NCI-H1092 (cell line): Measurements from ENCODE around the gene SAA1.
"Not testable (repeated sequence)": the region's sequence is repeated elsewhere in the genome, so short reads cannot be mapped to it uniquely, and the experiment has no call there.

Source experiments
- DNase-seq: peaks from one replicate; lab custom pipeline; 2025; lab: John Stamatoyannopoulos, UW

The SAA1 gene

GRCh38 chr11:18265949-18266348 is at the start of gene SAA1:
SAA1 (plus strand) TSS chr11:18266264; CDS start chr11:18266888, 624 bp downstream.
- no peak for DNase-seq

DNA sequence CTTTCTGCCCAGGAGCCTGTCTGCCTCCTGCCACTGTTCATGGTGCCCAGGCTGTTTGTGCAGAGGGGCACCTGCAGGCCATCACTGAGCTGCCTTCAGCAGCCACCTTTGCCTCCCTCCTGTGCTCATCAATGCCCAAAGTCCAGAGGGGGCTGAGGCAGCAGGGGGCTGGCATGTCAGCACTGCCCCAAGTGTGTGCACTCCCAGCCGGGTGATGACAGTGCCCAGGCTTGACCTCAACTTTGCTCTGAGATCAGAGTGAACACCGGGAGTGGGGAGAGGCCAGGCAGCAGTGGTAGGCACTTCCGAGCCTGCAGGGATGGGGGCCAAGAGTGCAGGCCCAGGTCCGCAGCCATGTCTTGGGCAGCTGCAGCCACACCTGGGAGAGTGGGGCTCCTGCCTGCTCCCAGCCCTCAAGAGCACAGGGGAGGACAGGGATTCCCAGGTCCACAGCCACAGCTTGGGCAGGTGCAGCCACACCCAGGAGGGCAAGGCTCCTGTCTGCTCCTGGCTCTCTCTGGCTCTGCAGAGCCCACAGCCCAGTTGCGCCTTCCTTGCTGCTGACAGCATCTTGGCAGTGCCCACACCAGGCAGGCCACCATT is 44.7 kb upstream of the SAA1 start:
- DNase-seq = no peak

GRCh38 chr11:18222814-18223421 is 43.1 kb upstream of the SAA1 start:
- no peak for DNase-seq

DNA sequence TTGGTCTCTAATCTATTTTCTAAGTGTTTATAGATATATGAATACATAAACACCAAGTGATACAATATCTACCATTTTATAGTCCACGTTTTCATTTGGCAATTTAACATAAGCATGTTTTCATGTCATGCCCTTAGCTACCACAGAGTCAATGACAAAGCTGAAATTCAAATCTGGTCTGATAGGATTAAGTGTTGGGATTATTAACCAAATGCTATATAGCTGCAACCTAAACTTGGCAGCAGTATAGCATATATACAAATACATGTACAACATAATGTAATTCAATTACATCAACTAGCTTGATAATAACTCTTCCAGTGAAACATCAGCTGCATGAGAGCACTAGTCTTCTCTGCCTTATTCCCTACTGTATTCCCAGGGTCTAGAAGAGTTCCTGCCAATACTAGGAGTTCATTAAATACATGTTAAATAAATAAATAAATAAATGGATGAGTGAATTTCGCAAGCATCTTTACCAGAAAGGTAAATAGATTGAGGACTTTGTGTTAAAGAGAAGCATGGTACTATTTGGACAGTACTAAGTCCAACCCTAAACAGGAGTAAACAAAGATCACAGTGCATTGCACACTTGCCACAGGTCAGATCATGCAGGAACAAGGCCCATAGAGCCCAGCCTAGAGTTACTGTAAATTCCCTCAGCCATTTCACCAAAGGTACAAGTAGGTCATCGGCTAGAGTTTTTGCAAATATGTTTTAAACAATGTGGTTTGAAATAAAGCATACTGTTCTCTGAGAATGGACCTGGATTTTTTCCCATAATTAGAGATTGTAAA is 42.3 kb upstream of the SAA1 start:
- no peak for DNase-seq

DNA sequence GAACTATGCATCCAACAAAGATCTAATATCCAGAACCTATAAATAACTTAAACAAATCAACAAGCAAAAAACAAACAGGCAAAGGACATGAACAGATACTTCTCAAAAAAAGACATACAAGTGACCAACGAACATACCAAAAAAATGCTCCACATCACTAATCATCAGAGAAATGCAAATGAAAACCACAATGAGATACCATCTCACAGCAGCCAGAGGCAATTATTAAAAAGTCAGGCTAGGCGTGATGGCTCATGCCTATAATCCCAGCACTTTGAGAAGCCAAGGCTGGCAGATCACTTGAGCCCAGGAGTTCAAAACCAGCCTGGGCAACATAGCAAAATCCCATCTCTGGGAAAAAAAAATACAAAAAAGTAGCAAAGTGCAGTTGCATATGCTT is 40.2 kb upstream of the SAA1 start:
- DNase-seq = no peak

- no peak for DNase-seq
These were observed 36.6 kb upstream of the SAA1 start for GRCh38 chr11:18229501-18229900.

GRCh38 chr11:18230859-18231258 is 35.2 kb upstream of the SAA1 start:
- no peak for DNase-seq

DNA sequence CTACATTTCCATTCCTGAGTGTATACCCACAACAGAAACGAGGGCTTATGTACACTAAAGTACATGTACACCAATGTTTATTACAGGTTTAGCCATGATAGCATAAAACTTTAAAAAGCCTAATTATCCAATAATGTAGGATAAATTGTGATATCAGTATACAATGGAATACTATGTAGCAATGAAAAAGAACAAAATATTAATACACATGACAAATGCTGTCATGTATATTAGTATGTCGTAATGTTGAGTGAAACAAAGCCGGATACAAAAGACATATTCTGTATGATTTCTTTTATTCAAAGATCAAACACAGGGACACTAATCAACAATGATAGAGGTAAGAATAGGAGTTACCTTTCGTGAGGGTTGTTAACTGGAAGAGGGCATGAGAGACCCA is 32.2 kb upstream of the SAA1 start:
- DNase-seq = no peak

GRCh38 chr11:18235394-18236334 is 30.4 kb upstream of the SAA1 start:
- DNase-seq = no peak

DNA sequence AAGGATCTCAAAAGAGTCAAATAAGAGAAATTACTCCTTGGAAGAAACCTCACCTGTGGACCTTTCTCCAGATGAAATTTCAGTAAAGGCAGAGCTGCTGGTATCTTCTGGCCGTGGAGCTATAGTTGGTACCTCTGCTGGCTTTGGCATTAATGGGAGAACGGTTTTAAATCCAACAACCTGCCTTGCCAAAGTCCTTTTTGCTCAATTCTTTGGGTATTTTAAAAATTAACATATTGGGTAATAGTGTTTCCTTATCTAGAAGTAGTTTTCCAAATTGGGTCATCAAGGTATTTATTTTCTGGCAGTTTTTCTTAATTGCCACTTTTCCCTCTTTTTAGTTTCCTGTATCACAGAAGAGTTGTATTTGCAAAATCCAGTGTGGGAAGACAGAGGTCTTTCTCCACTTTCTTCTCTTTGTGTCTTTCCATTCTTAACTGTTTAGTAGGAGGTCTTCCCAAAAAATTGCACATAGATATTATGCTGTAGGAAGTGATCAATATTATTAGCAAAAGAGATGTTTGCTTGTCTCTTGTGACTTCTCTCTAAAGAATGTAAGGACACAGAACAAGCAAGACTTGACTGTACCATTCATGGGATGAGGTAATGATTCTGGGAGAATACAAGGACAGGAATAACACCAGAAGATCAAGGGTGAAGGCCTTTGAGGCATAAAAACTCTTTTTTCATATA is 29.3 kb upstream of the SAA1 start, which contains the start of gene SAA4:
Gene SAA4, minus strand, starts transcription at position 139 of the 693 bp plus-strand sequence. CDS start 876 bp downstream, outside the sequence.
- no peak for DNase-seq

- no peak for DNase-seq
These were observed 26.4 kb upstream of the SAA1 start for GRCh38 chr11:18239655-18240054.

- DNase-seq = no peak
These were observed 22.2 kb upstream of the SAA1 start for GRCh38 chr11:18243783-18244362.

GRCh38 chr11:18245396-18245795 is 20.7 kb upstream of the SAA1 start:
- DNase-seq = no peak

DNA sequence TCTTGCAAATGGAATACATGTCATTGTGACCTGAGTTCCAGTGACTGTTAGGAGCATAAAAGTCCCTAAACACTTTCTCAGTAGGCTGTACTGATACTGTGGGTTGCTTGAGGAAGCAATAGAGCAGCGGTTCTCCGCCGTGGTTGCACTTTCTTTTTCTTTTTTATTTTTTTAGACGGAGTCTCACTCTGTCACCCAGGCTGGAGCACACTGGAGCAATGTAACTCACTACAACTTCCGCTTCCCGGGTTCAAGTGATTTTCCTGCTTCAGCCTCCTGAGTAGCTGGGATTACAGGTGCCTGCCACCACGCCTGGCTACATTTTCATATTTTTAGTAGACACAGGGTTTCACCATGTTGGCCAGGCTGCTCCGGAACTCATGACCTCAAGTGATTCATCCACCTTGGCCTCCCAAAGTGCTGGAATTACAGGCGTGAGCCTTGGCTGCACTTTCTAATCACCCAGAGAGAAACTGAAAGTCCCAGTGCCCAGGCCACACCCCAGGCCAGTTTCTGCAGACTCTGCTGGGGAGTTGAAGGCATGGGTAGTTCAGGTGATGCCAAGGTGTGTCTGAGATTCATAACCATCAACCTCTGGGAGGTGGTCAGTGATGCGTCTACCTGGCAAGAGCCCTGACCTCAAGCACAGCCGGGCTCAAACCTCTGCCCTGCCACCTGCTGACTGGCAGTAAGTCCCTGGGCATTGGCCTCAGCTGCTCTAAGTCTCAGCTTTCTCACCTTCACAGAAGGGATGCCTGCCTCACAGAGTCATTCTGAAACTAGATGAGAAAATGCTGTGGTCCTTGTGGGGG is 19.5 kb upstream of the SAA1 start:
- not testable (repeated sequence) for DNase-seq

GRCh38 chr11:18247191-18247581 is 18.9 kb upstream of the SAA1 start:
- DNase-seq = not testable (repeated sequence)

GRCh38 chr11:18248561-18248960 is 17.5 kb upstream of the SAA1 start, which contains the start of gene SAA2:
SAA2 (minus strand) TSS chr11:18248668; CDS start chr11:18248011, 657 bp downstream.
- DNase-seq = no peak

DNA sequence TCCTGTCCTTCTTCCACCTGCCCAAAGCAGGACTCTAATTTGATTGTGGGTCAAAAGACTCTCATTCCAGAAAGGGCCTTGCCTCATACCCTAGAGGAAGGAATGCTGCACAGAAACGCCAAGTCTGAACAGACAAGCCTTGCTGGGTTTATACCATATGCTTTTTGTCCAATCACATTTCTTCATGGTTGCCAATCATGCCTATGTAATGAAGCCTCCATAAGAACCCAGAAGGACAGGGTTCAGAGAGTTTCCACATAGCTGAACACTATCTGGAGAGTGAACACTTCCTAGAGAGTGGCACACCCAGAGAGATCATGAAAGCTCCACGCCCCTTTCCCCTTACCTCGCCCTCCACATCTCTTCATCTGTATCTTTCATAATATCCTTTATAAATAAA is 12.8 kb upstream of the SAA1 start:
- DNase-seq = no peak

GRCh38 chr11:18253778-18254338 is 12.2 kb upstream of the SAA1 start:
- DNase-seq = no peak

GRCh38 chr11:18254781-18255361 is 11.2 kb upstream of the SAA1 start:
- no peak for DNase-seq
